Neural crest cell (in vitro differentiated cells): ENCODE results near the gene LIN28A. TPM values are rescaled to one million over a fixed set of nuclear protein-coding genes. Genes with fewer than 3 reads are reported as not detected.
"Not testable (repeated sequence)": the region's sequence is repeated elsewhere in the genome, so short reads cannot be mapped to it uniquely, and the experiment has no call there.

Experiments used
- DNase-seq: peaks from one replicate; pipeline ENCODE4 v3.0.0; 2021; ENCODE audit warnings: low read depth, mixed read lengths, low spot score
- H3K27ac Mint-ChIP-seq: one replicate; pipeline ENCODE4 v1.8.0; 2021; ENCODE audit warnings: mild to moderate bottlenecking, mixed read lengths; ENCODE audit not compliant: unreplicated experiment
- H3K27me3 Mint-ChIP-seq: 2 replicates; pipeline ENCODE4 v1.8.0; 2021; ENCODE audit warnings: low read depth, mild to moderate bottlenecking, mixed read lengths
- H3K36me3 Mint-ChIP-seq: 2 replicates; pipeline ENCODE4 v1.8.0; 2021; ENCODE audit warnings: low read depth, mild to moderate bottlenecking, mixed read lengths
- H3K4me1 Mint-ChIP-seq: 2 replicates; pipeline ENCODE4 v1.8.0; 2021; ENCODE audit warnings: mixed read lengths
- H3K4me3 Mint-ChIP-seq: one replicate; pipeline ENCODE4 v1.8.0; 2021; ENCODE audit warnings: mild to moderate bottlenecking, mixed read lengths
- H3K9me3 Mint-ChIP-seq: 2 replicates; pipeline ENCODE4 v1.8.0; 2021; ENCODE audit warnings: mixed read lengths
- total RNA-seq: library from RNA; stranded (reverse); gene quantifications from 2 replicates; pipeline ENCODE4 v1.2.1, GENCODE V29; 2021
- TF ChIP-seq, protein P1 (sequence below): fragments of 200-600 bp; sonication (generic); conservative IDR thresholded peaks from 2 replicates; pipeline ENCODE4 v1.5.0; 2021; ENCODE audit warnings: antibody characterized with exemption, mild to moderate bottlenecking

The LIN28A gene
- total RNA-seq, 1 donor from 2014 or later, result 445 TPM

DNA sequence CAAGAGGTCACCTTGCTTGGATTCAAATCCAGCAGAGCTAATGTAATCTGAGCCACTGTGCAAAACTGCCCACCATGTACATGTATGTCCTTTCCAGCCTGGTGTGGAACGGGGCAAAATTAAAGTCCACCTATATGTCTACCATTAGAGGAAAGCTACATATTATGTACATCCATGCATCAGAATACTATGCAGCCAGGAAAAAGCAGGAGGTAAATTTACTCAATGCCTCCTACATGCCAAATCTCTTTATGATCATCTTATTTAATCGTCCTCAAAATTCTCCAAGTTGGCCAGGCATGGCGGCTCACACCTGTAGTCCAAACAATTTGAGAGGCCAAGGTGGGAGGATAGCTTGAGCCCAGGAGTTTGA is 31.8 kb upstream of the LIN28A start:
- H3K9me3 Mint-ChIP-seq, result no peaks in the 10 kb centered on the region
- TF ChIP-seq, protein P1, sequence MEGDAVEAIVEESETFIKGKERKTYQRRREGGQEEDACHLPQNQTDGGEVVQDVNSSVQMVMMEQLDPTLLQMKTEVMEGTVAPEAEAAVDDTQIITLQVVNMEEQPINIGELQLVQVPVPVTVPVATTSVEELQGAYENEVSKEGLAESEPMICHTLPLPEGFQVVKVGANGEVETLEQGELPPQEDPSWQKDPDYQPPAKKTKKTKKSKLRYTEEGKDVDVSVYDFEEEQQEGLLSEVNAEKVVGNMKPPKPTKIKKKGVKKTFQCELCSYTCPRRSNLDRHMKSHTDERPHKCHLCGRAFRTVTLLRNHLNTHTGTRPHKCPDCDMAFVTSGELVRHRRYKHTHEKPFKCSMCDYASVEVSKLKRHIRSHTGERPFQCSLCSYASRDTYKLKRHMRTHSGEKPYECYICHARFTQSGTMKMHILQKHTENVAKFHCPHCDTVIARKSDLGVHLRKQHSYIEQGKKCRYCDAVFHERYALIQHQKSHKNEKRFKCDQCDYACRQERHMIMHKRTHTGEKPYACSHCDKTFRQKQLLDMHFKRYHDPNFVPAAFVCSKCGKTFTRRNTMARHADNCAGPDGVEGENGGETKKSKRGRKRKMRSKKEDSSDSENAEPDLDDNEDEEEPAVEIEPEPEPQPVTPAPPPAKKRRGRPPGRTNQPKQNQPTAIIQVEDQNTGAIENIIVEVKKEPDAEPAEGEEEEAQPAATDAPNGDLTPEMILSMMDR, result no peak

DNA sequence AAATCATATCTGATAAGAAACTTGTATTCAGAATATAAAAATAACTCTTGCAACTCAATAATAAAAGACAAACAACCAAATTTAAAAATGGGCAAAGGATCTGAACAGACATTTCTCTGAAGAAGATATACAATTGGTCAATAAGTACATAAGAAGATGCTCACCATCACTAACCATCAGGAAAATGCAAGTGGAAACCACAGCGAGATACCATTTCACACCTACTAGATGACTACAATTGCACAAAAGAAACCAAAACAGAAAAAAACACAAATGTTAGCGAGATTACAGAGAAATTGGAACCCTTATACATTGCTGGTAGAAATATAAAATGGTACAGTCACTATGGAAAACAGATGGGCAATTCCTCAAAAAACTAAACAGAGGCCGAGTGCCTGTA is 26.5 kb upstream of the LIN28A start:
- TF ChIP-seq, protein P1, result no peak
- peaks cover 12% of the 10 kb centered on the region for H3K4me1 Mint-ChIP-seq
- no peak for DNase-seq
- no peak overlapping the region for H3K4me3 Mint-ChIP-seq
- no peaks in the 10 kb centered on the region for H3K27me3 Mint-ChIP-seq
- no peaks in the 10 kb centered on the region for H3K9me3 Mint-ChIP-seq
- H3K27ac Mint-ChIP-seq, result no peak overlapping the region
- no peaks in the 10 kb centered on the region for H3K36me3 Mint-ChIP-seq

More for the DNA sequence above, 31.8 kb upstream of the LIN28A start:
- no peaks in the 10 kb centered on the region for H3K36me3 Mint-ChIP-seq
- H3K4me1 Mint-ChIP-seq, result peaks cover 24% of the 10 kb centered on the region
- DNase-seq, result no peak
- H3K4me3 Mint-ChIP-seq, result no peak overlapping the region
- H3K27me3 Mint-ChIP-seq, result no peaks in the 10 kb centered on the region
- H3K27ac Mint-ChIP-seq, result no peak overlapping the region

DNA sequence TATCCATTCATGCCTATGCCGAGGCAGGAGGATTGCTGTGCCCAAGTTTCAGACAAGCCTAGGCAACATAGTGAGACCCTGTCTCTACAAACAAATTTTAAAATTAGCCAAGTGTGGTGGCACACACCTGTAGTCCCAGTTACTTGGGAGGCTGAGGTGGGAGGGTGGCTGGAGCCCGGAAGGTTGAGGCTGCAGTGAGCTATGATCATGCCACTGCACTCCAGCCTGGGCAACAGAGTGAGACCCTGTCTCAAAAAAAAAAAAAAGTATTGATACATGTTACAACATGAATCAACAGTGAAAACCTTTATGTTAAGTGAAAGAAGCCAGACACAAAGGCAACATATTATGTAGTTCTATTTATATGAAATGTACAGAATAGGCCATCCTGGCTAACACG is 25.6 kb upstream of the LIN28A start:
- not testable (repeated sequence) for H3K36me3 Mint-ChIP-seq, H3K4me3 Mint-ChIP-seq, H3K9me3 Mint-ChIP-seq, H3K27ac Mint-ChIP-seq, H3K27me3 Mint-ChIP-seq, DNase-seq
- H3K4me1 Mint-ChIP-seq, result peaks cover 14% of the 10 kb centered on the region

DNA sequence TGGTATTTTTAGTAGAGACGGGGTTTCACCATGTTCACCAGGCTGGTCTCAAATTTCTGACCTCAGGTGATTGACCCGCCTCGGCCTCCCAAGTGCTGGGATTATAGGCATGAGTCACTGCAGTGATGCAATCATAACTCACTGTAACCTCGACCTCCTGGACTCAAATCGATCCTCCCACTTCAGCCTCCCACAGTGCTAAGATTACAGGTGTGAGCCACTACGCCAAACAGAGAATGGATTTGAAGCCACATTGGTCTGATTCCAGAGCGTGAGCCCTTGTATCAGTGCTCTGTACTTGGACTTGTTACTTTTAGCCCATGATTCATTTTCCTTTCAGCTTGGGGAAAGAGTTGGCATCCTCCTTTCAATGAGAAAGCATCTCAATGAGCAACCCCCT is 23.2 kb upstream of the LIN28A start:
- Mint-ChIP-seq H3K27me3 (no peaks in the 10 kb centered on the region), H3K27ac (no peak overlapping the region), H3K9me3 (no peaks in the 10 kb centered on the region), H3K36me3 (no peaks in the 10 kb centered on the region), H3K4me1 (peaks cover 25% of the 10 kb centered on the region), H3K4me3 (no peak overlapping the region)
- DNase-seq, result no peak
- TF ChIP-seq, protein P1, result no peak

DNA sequence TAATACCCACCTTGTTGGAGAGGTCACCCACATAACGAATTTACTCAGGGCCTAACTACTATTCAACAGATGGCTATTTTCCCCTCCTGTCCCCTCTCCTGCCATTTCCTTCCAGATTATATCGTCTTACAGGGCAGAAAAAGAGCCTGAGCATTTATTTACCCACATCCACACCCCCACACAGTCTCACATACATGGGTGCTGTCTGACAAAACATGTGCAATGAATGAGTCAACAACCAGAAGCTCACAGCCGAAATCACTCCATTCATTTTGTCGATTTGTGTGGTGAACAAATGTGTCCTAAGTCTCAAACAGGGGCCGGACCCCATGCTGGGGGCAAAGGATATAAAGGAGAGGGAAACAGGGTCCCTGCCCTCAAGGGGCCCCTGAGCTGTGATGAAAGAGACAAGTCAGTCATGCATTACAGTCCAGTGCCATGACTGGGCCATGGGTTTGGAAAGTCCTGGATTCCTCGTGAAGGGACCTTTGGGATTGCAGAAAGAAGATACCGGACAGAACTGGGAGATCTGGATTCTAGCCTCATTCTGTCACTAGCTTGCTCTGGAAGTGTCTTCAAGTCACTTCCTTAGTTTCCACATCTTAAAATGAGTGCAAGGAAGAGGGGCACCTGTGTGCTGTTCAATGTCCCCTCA is 21.7 kb upstream of the LIN28A start:
- H3K4me1 Mint-ChIP-seq, result peaks cover 37% of the 10 kb centered on the region
- no peak overlapping the region for H3K27ac Mint-ChIP-seq
- H3K36me3 Mint-ChIP-seq, result no peaks in the 10 kb centered on the region
- H3K27me3 Mint-ChIP-seq, result no peaks in the 10 kb centered on the region
- TF ChIP-seq, protein P1, result no peak
- no peak for DNase-seq
- H3K9me3 Mint-ChIP-seq, result no peaks in the 10 kb centered on the region
- no peak overlapping the region for H3K4me3 Mint-ChIP-seq

DNA sequence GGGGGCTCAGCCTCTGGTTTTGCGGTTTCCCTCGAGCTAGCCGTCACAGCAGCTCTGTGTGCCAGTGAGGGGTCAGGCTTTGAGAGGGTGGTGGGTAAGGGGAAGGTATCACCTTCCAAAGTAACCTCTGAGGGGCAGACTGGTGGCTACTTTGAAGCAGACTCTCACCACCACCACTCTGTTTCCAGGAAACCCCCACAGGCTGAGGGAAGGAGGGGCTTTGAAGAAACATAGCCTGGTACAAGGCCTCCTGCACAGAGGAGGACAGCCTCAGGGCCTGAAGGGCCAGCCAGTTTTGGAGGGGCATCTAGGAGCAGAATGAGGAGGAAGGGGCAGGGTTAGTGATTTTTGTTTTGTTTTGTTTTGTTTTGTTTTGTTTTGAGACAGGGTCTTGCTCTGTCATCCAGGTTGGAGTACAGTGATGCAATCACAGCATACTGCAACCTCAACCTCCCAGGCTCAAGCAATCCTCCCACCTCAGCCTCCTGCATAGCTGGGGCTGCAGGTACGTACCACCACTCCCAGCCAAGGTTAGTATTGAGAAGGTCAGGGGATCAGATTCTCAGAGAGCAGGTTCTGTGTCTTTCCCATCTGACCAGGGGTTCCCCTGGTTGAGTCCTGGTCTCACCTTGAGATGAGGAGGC is 20.9 kb upstream of the LIN28A start:
- peaks cover 38% of the 10 kb centered on the region for H3K4me1 Mint-ChIP-seq
- H3K27ac Mint-ChIP-seq, result no peak overlapping the region
- H3K36me3 Mint-ChIP-seq, result no peaks in the 10 kb centered on the region
- TF ChIP-seq, protein P1, result no peak
- no peaks in the 10 kb centered on the region for H3K27me3 Mint-ChIP-seq
- no peaks in the 10 kb centered on the region for H3K9me3 Mint-ChIP-seq
- no peak for DNase-seq
- H3K4me3 Mint-ChIP-seq, result no peak overlapping the region
